BE2C (cell line): ENCODE results near the gene SGPP2.
"Not testable (repeated sequence)": the region's sequence is repeated elsewhere in the genome, so short reads cannot be mapped to it uniquely, and the experiment has no call there.

ENCODE experiments used
- DNase-seq: peaks from one replicate; pipeline ENCODE4 v3.0.0-alpha.2; 2020
- H3K27me3 ChIP-seq: fragments of 250-450 bp; sonication (Bioruptor Pico); 2 replicates; pipeline ENCODE4 v1.5.1; 2020; ENCODE audit warnings: mild to moderate bottlenecking
- H3K36me3 ChIP-seq: fragments of 250-450 bp; sonication (Bioruptor Pico); 2 replicates; pipeline ENCODE4 v1.5.1; 2020; ENCODE audit warnings: mild to moderate bottlenecking
- H3K4me1 ChIP-seq: fragments of 250-450 bp; sonication (Bioruptor Pico); 2 replicates; pipeline ENCODE4 v1.5.1; 2020
- H3K4me3 ChIP-seq: 2 replicates; pipeline ENCODE4 v1.5.1; 2011; ENCODE audit warnings: low read depth, low read length
- H3K9me3 ChIP-seq: fragments of 250-450 bp; sonication (Bioruptor Pico); 2 replicates; pipeline ENCODE4 v1.5.1; 2020
- TF ChIP-seq, protein P1 (sequence below): IDR thresholded peaks from 2 replicates; pipeline ENCODE4 v1.5.1; 2012; ENCODE audit warnings: mild to moderate bottlenecking, low read depth, low read length

Gene SGPP2

DNA sequence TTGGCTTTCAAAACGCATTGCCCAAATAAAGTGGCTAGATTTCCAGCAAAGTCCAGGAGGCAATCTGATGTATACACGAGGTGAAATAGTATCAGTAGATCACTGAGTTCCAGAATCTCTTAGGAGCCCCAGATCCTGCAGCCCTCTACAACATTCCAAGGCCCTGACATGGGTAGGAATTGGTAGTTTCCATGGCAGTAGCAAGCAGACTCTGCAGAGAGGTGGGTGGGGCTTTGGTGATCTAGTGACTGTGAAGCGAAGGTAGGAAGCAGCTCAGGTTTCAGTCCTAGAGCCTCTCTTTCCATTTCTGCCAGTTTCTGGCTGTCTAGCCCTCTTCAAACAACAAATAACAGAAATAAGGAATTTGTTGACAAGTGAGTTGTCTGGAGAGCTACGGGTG lies 13.8 kb upstream of the SGPP2 start:
- TF ChIP-seq, protein P1, sequence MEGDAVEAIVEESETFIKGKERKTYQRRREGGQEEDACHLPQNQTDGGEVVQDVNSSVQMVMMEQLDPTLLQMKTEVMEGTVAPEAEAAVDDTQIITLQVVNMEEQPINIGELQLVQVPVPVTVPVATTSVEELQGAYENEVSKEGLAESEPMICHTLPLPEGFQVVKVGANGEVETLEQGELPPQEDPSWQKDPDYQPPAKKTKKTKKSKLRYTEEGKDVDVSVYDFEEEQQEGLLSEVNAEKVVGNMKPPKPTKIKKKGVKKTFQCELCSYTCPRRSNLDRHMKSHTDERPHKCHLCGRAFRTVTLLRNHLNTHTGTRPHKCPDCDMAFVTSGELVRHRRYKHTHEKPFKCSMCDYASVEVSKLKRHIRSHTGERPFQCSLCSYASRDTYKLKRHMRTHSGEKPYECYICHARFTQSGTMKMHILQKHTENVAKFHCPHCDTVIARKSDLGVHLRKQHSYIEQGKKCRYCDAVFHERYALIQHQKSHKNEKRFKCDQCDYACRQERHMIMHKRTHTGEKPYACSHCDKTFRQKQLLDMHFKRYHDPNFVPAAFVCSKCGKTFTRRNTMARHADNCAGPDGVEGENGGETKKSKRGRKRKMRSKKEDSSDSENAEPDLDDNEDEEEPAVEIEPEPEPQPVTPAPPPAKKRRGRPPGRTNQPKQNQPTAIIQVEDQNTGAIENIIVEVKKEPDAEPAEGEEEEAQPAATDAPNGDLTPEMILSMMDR: no peak
- DNase-seq: no peak
- Histone ChIP-seq H3K4me3 (no peak overlapping the region), H3K36me3 (no peaks in the 10 kb centered on the region), H3K27me3 (no peaks in the 10 kb centered on the region), H3K4me1 (no peaks in the 10 kb centered on the region), H3K9me3 (0 out of 2 replicates have a peak, but pooled peaks cover 4% of the 10 kb centered on the region)

DNA sequence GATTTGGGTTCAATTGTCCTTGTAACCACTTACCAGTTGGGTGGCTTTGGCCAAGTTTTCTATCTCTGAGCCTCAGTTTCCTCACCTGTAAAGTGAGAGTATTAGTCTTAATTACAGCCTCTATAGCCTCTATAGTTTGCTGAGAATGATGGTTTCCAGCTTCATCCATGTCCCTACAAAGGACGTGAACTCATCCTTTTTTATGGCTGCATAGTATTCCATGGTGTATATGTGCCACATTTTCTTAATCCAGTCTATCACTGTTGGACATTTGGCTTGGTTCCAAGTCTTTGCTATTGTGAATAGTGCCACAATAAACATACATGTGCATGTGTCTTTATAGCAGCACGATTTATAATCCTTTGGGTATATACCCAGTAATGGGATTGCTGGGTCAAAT lies 12.0 kb upstream of the SGPP2 start:
- DNase-seq, H3K4me1 ChIP-seq, H3K27me3 ChIP-seq, H3K36me3 ChIP-seq, H3K9me3 ChIP-seq, H3K4me3 ChIP-seq: not testable (repeated sequence)

DNA sequence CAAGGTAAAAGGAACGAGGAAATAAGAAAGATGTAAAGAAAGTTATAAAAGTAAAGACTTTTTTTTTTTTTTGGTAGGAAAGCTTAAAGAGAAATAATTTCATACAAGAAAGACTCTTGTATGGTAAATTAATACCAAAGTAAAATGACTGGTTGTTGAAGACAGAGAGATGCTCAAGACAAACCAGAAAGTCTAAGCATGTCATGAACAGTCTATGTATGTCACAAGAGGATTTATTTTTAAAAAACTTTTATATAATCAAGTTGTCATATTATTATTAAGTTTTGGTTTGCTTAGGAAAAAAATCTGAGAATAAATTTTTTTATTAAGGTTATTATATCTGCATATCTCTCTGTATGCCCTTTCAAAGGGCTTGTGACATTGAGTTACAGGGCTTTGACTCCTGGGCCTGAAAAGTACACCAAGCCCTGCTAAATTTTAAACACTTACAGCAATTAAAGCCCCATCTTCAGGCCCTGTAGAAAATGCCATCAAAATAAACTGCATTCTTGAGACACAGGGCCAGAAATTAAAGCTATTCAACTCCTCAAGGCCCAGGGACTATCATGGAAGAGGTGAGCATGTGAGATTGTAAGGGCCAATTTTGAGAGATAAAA lies 10.9 kb upstream of the SGPP2 start:
- Histone ChIP-seq H3K9me3 (0 out of 2 replicates have a peak, but pooled peaks cover 4% of the 10 kb centered on the region), H3K27me3 (no peaks in the 10 kb centered on the region), H3K4me3 (no peak overlapping the region), H3K36me3 (no peaks in the 10 kb centered on the region), H3K4me1 (no peaks in the 10 kb centered on the region)
- TF ChIP-seq, protein P1: no peak
- no peak for DNase-seq

DNA sequence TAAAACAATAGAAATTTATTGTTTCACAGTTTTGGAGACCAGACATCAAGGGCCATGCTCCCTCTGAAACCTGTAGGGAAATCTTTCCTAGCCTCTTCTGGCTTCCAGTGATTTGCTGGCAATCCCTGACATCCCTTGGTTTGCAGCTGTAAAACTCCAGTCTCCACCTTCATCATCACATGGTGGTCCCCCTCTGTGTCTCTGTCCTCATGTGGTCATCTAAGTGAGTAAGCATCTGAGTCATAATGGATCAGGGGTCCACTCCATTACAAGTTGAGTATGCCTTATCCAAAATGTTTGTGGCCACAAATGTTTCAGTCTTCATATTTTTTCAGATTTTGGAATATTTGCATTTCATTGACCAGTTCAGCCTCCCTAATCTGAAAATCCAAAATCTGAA lies 5.6 kb upstream of the SGPP2 start:
- no peak for DNase-seq
- Histone ChIP-seq H3K9me3 (no peaks in the 10 kb centered on the region), H3K27me3 (peaks cover 4% of the 10 kb centered on the region; the same call in 1 of the 2 replicates), H3K4me1 (peaks cover 5% of the 10 kb centered on the region), H3K4me3 (no peak overlapping the region), H3K36me3 (no peaks in the 10 kb centered on the region)
- TF ChIP-seq, protein P1: no peak

DNA sequence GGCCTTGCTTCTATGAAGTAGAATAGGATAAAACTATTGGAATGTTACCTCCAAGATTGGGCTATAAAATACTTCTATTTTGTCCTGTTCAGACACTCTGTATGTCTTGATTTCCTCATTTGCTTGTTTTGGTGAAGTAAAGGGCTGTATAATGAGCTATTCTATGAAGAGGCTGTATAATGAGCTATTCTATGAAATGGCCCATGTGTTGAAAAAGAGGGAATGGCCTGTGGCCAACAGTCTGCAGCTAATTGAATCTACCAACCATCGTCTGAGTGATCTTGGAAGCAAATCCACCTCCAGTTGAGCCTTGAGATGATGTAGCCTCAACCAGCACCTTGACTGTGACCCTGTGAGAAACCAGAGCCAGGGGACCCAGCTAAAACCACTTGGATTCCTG lies 3.8 kb upstream of the SGPP2 start:
- Histone ChIP-seq H3K9me3 (no peaks in the 10 kb centered on the region), H3K4me3 (no peak overlapping the region), H3K4me1 (peaks cover 5% of the 10 kb centered on the region), H3K27me3 (peaks cover 14% of the 10 kb centered on the region; the same call in 1 of the 2 replicates), H3K36me3 (no peaks in the 10 kb centered on the region)
- TF ChIP-seq, protein P1: no peak
- no peak for DNase-seq

DNA sequence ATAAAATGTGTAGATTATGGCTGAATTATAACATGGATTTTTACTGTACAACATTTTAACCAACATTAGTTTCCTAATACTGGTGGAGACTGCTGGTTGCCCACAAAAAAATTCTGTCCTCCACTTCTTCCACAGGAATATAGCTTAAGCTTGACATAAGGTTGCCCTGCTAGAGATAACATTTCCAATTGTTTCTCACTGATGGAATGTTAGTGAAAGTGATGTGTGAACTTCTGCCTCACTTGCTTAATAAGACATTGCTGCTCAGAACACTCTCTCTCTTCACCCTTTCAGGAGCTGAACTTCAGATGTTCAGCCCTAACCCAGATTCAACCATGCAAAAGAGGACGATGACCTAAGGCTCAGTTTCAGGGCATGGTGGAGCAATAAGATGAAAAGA lies 2.7 kb upstream of the SGPP2 start:
- H3K4me3 ChIP-seq: no peak overlapping the region
- no peaks in the 10 kb centered on the region; the same call in 1 of the 2 replicates for H3K36me3 ChIP-seq
- TF ChIP-seq, protein P1: no peak
- H3K9me3 ChIP-seq: no peaks in the 10 kb centered on the region
- H3K4me1 ChIP-seq: peaks cover 10% of the 10 kb centered on the region
- DNase-seq: no peak
- peaks cover 14% of the 10 kb centered on the region; the same call in 1 of the 2 replicates for H3K27me3 ChIP-seq

DNA sequence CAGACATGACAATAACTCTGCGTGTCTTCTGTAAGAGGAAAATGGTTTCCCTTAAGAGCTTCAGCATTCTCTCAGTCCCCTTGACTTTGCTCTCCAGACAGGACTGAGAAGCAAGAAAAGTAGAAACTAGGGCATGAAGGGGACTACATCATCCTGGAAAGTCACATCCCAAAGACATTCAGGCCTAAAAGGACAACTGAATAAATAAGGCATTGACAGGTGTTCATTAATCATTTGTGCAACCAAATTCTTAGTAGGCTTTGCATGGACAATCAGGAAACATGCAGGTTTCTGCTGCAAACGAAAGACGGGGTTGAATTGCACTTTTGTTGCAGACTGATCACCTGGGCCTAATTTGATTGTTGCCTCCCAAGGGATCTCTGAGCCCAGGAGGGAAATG lies 1.2 kb upstream of the SGPP2 start:
- peaks cover 14% of the 10 kb centered on the region; the same call in 1 of the 2 replicates for H3K27me3 ChIP-seq

More for the DNA sequence above, 1.2 kb upstream of the SGPP2 start:
- H3K4me1 ChIP-seq: peaks cover 14% of the 10 kb centered on the region
- H3K36me3 ChIP-seq: no peaks in the 10 kb centered on the region; the same call in 1 of the 2 replicates
- no peaks in the 10 kb centered on the region for H3K9me3 ChIP-seq
- DNase-seq: no peak
- no peak overlapping the region for H3K4me3 ChIP-seq
- TF ChIP-seq, protein P1: no peak
